GM19324 (cell line): Measurements from ENCODE around the gene ACER3.
"Not testable (repeated sequence)": the region's sequence is repeated elsewhere in the genome, so short reads cannot be mapped to it uniquely, and the experiment has no call there.

ENCODE experiments used
- ATAC-seq: cut with Tn5 transposase; IDR thresholded peaks from one replicate; pipeline ENCODE4 v1.9.1; 2021; ENCODE audit warnings: mild to moderate bottlenecking, moderate library complexity; ENCODE audit not compliant: unreplicated experiment, low FRiP score

ACER3 gene

DNA sequence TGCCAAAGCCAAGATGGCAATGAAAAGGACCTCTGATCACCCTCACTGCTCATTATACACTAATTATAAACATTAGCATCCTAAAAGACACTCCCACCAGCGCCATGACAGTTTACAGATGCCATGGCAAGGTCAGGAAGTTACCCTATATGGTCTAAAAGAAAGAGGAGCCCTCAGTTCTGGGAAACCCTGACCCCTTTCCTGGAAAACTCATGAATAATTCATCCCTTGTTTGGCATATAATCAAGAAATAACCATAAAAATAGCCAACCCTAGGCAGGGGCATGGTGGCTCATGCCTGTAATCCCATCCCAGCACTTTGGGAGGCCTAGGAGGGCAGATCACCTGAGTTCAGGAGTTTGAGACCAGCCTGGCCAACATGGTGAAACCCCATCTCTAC lies 193.4 kb downstream of the ACER3 start:
- ATAC-seq: no peak

DNA sequence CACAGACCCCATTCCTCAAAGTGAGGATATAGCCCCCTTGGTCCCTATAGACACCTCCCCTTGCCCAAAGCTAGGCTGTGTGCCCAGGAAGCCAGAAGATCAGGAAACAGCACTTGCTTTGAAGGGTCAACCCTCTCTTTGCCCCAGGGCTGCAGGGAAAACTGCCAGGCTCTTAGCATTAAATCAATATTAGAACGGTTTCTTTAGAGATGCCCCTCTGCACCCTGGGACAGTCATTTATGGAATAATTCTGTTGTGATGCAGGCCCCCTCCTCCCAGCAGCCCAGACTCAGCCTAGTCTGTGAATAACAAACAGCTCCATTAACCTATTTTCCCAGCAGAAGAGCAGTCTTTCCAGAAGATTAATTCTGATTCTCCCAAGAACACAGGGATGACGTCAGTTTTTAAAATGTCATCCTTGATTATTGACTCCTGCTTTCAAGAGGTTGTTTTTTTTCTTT lies 194.4 kb downstream of the ACER3 start:
- no peak for ATAC-seq

DNA sequence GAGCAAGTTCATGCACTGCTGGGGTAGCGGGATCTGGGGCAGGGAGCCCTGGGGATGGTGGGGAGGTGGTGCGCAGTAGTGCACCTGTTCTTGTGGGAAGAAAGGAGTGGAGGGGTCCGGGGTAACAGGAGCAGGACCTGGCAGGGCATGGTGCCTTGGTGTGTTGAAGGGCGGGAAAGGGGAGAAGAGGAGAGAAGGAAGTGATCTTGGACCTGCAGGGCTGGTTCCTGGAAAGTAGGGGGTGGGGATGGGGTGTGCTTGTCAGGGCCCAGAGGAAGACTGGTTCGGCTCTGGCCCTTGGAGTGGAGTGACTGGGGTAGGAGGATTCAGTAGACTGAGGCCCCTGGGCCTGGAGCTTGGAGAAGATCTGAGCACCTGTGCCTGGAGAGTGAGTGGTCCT lies 195.2 kb downstream of the ACER3 start:
- no peak for ATAC-seq

DNA sequence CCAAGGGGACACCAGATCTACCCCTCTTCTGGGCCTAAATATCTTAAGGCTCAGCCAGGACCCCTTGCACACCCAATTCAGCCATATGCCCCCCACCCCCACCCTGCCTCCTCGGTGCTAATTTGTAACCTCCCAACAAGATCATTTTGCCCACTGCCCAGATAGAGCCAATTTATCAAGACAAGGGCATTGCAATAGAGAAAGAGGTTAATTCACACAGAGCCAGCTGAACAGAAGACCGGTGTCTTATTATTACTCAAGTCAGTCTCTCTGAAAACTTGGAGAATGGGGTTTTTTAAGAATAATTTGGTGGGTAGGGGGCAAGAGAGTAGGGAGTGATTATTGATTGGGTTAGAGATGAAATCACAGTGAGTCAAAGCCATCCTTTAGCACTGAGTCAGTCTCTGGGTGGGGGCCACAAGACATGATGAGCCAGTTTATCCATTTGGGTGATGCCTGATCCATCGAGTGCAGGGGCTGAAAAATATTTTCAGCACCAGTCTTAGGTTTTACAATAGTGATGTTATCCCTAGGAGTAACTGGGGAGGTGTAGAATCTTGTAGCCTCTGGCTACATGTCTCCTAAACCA lies 196.2 kb downstream of the ACER3 start:
- no peak for ATAC-seq

DNA sequence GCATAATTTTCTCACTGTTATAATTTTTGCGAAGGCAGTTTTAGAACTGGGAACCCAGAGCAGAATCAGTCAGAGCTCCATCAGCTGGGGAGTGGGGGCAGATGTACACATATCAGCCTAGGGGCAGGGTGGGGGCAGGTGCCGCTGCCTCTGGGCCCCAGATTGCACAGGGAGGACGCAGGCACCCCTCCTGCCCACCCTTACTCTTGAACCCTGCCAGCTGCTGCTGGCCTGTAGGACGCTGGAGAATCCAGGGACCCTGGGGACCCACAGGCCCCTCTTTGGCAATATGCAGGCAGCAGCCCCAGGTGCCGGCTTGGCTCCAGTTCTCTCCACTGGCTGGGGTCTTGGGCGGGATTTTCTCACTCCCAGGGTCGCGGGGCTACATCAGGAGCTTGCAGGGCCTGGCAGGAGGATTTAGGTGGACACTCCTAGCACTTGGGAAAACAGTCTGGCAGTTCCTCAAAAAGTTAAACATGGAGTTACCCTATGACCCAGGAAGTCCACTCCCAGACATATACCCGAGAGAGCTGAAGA lies 197.3 kb downstream of the ACER3 start:
- ATAC-seq: no peak

DNA sequence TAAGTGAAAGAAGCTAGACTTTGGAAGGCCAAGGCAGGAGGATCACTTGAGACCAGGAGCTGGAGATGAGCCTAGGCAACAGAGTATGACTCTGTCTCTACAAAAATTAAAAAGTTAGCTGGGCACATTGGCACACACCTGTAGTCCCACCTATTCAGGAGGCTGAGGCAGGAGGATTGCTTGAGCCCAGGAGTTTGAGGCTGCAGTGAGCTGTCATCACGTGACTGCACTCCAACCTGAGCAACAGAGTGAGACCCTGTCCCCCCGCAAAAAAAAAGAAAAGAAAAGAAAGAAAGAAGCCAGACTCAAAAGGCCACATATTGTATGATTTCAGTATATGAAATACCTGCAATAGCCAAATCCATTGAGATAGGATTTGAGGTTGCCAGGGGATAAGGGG lies 198.2 kb downstream of the ACER3 start:
- ATAC-seq: no peak

DNA sequence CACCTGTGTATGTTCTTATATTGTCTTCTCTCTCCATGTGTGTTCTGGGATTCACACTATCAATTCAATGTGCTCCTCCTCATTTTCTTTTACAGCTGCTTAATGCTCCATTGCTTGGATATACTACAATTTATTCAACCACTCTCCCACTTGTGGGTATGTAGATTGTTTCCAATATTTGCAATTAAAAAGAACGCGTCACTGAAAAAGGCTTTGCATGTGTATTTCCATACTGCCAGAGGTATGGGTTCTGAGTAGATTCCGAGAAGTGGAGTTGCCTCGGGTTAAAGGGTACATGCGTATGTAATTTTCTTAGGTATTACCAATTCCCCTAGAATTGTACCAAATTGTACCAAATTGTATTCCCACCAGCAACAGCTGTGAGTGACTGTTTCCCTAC lies 199.1 kb downstream of the ACER3 start:
- ATAC-seq: no peak

DNA sequence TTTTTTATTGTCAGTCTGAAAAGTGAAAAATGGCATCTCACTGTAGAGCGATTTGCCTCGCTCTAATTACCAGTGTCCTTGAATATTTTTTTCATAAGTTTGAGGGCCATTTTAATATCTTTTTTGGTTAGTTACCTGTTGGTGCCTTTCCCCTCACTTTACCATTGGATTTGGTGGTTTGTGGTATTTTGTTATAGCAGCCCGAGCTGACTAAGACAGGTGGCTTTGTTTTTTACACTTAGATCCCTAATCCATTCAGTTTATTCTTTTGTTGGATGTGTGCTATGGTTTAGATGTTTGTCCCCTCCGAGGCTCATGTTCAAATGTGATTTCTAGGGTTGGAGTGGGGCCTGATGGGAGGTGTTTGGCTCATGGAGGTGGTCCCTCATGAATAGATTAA lies 199.5 kb downstream of the ACER3 start:
- no peak for ATAC-seq

DNA sequence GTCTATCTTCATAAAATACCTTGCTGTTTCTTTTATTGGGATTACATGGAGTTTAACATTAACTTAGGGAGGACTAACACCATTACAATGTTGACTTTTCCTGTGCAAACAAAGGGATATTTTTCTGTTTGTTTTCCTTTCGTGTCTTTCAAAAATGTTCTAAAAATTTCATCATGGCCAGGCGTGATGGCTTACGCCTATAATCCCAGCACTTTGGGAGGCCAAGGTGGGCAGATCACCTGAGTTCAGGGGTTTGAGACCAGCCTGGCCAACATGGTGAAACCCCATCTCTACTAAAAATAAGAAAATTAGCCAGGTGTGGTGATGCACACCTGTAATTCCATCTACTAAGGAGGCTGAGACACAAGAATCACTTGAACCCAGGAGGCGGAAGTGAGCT lies 200.5 kb downstream of the ACER3 start:
- not testable (repeated sequence) for ATAC-seq

DNA sequence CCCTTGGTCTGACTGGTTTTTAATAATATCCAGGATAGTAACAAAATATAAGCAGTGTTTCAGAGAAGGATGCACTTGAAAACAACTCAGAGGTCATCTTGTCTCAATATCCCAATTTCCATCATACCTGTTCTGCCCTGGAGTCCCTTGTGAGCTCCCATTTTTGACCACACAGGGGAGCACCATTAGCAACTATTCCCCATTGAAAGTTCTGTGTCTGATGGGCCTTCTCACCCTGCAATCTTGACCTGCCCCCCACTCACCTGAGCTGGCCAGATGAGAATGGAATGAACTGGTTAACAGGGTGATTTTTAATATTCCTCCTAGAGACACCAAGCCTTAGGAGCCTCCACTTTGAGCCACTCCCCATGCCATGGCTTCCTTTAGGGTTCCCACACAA lies 202.2 kb downstream of the ACER3 start:
- no peak for ATAC-seq

DNA sequence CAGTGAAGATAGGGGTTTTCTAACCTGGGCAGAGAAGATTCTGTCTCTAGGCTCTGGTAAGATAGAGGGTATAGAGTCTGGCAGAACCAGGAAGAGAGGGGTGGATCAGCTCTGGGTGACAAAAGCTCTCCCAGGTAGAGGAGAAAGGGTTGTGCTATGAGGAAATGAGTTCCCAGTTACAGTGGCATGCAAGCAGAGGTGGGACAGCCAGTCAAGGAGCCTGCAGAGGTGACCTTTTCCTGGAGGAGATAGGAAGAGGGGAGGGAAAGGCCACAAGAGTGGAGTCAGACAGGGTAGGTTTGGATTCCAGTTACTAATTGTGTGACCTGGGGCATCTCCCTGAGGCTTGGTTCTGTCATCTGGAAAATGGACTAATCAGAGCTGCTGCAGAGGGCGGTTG lies 202.7 kb downstream of the ACER3 start:
- no peak for ATAC-seq

DNA sequence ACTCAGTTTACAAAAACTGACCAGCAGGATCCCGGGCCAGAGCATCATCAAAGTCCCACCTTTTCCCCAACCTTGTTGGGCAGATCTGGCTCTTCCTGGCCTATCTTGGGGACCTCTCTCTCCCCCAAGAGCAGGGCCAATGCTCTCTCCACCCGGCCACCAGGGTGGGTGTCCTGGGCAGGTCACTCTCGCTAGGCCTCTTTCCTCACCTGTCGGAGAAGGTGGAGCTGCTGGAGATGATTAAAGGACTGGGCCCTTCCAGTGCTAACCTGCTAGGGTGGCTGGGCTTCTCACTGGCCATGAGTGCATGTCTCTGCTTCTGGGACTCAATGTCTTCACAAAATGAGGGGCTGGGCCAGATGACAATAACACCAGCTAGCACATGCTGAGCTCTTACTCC lies 203.1 kb downstream of the ACER3 start:
- ATAC-seq: no peak

DNA sequence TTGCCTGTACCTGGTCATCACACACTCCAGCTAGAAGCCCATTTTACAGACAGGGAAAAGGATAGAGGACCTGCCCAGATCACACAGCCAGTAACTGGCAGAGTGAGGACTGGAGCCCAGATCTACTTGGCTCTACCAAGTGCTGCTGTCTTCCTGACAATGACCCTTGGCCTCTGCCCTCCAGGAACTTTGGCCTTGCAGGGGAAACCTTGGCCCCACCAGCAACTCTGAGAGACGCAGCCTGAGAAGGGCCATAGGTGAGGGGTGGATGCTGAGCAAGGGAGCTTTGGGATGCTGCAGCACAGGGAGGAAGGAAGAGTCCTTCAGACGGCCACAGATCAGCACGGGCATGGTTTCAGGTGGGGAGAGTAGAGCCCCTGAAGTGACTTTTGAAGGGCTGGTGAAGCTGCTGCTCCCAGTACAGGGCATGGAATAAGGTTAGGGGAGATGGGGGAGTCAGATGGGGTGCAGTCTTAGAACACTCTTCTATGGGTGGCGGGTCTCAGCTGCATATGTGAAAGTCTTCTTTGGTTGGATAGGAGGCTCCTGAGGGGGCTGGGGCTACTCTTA lies 204.0 kb downstream of the ACER3 start:
- no peak for ATAC-seq

DNA sequence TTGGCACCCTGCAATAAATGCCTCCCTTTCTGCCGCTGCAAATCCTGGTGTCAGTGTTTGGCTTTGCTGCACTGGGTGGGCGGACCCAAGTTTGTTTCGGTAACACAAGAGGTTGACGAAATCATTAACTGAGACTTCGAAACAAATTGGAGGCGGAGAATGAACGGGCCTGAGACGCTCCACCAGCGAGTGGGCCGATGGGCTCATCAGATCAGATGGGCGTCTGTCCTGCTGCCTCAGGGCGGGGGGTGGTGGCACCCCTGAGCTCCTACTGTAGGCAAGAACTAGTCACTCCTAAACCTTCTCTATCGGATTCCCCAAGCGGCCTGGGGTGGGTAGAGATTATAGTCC lies 205.1 kb downstream of the ACER3 start:
- ATAC-seq: no peak

DNA sequence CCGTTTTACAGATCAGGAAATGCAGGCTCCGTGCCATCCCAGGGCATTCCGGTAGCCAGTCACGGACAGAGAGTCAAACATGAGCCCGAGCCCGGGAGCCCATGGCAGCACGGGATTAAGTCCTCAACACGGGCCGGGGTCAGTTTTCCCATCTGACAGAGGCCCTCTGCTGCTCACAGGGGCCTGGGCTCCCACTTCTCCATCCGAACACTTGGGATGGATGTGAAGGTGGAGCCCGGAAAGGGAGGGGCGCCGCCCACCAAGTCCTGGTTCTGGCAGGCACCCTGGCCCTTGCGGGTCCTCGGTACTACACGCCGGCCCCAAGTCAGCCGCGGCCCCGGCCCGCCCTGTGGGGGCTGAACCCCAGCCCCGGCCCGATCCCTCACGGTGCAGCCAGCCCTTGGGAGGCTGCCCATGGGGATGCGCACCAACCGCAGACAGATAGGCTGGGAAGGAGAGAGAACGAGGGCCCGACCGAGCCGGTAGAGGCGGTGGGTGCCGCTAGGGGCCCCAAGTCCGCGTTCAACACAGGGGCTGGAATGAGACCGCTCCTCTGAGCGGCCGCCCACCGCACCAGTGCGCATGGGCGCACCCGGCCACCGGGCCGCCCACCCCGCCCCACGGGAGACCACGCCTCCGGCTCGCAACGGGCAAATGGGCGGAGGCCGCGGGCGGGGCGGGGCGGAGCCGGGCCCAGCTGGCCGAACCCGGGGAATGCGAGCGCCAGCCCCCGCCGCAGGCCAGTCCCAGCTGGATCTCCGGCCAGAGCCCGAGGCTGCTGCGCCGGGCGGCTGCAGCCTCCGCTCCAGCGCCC lies 205.7 kb downstream of the ACER3 start, which contains the start of gene CAPN5:
Gene CAPN5 (plus strand): TSS at position 743 of the 814 bp plus-strand sequence. CDS start 17,916 bp downstream, outside the sequence.
- ATAC-seq: peak; percentile 84

DNA sequence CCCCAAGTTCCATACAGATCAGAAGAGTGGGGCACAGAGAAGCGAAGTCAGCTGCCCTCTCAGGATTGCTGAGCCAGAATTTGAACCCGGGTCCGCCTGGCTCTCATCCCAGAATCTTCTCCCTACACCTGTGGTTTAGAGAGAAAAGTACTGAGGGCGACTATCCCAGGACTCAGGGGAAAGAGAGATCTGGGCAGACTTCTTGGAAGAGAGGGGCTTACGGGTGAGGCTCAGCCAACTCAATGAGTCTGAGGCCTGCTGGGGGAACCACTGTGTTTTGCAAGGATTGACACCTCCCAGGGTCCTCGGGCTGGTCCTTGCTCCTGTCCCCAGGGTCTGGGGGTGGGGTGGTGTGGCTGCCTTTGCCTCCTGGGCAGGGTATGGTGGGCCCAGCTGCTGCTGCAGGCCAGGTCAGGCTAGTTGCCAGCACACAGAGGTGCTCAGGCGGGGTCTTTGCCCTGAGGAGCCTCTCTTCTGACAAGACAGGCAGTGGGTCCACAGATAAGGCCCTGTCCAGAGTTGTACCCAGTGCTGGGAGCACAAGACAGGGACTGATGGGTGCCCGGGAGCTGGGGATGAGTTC lies 207.2 kb downstream of the ACER3 start:
- ATAC-seq: no peak

DNA sequence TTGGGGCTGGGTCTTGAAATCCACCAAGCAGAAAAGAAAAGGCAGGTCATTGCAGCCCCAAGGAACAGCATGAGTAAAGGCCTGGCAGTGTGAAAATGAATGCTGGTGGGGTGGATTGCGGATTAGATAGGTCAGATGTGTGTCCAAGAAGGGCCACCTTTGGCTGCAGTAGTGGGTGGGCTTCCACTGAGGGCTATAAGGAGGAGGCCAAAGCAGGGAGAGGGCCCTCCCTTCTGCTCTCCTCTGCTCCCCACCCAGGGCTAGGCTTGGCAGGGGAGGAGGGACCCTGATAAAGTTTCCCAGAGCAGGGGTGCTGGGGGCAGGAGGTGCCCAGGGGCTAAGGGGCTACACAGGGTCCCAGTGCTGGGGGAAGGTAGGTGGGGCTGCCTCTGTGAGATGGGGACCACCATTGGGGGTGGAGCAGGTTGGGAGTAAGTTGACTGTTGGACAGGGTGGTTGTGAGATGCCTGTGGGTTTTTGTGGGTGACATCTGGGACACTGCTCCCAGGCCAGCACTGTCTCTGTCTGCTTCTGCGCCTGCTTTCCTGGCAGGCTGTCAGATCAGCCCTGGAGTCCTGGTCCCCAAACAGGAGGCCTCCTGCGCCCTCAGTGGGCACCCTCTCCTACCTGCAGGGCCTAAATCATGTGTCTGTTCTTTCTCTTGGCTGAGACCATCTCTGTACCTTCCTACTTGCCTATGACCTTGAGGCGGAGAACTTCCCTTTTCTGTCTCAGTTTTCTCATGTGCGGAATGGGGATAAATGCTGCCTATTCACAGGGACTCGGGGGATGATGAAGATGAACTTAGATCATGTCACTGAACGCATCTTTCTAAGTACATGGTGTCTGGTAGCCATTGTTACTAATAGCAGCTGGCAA lies 208.0 kb downstream of the ACER3 start:
- ATAC-seq: no peak

DNA sequence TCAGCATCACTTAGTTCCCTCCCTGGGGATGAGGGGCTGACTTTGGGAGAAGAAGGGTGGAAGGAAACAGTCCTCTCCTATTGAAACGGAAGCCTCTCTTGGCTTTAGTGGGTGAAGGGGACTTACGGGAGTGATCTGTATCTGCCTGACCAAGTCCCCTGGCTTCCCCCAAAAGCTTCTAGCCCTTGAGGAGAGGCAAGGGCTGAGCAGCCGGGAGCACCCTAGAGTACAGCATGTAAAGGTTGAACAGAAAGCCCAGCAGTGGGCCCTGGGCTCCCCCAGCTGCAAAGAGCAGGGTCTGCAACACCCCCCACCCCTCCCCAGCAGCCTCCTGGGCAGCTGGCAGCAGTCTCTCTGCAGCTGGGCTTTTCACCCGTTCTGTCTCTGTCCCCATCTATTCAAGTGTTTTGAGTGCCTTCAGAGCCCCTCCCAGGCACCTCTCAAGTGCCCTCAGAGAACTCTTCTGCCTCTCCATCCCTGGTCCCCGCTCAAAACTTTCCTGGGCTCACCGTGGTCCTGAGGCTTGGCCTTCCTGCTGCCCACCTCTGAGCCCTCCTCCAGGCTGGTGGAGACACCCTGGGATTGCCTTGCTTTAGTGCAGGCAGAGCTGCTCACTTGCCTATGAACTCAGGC lies 208.7 kb downstream of the ACER3 start:
- ATAC-seq: no peak

DNA sequence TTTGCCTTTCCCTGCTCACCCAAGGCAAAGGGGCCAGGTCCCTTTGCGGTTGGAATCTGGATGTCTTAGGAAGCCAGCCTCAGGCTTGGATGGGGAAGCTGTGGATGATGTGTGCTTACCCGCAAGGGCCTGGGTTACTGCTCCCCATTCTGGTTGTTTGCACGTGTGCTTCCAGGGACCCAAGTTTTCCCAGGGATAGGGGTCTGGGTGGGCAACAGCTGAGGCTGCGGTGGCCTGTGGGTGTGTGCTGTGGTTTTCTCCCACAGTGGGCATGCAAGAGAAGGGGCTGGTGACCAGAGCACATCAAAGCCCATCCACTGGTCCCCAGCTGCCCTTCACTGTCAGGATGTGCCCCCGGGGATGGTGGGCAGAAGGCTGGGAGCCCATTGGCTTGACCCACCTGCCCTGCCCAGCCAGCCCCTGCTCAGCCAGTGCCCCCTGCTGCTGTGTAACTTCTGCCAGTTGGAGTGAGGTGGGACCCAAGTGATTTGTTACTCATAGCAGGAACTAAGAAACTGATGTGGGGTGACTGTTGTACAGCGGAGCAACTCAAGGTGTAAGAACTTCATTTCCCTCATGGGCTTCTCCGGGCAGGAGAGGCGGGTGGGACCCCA lies 209.4 kb downstream of the ACER3 start:
- no peak for ATAC-seq
